Erythroblast (primary cell): ENCODE measurements around the gene SDK2.

ENCODE experiments used
- DNase-seq, 2 experiments: peaks; one replicate each; lab custom pipeline; 2025; lab: John Stamatoyannopoulos, UW
- GATA1 ChIP-seq: IDR thresholded peaks from 2 replicates; pipeline ENCODE4 v1.6.1; 2011; ENCODE audit warnings: low read depth, mild to moderate bottlenecking, control low read depth, low read length, moderate library complexity
- POLR2A ChIP-seq: IDR thresholded peaks from 2 replicates; pipeline ENCODE4 v1.6.1; 2011; ENCODE audit warnings: mild to moderate bottlenecking, low read length

The SDK2 gene

GRCh38 chr17:73569762-73570319 is 74.4 kb downstream of the SDK2 start:
- TF ChIP-seq GATA1: no peak
- TF ChIP-seq POLR2A: no peak
- DNase-seq: no peak

- DNase-seq: no peak
- TF ChIP-seq POLR2A (no peak), GATA1 (no peak)
These were observed 75.3 kb downstream of the SDK2 start for GRCh38 chr17:73568934-73569333.

GRCh38 chr17:73566905-73567782 is 77.1 kb downstream of the SDK2 start:
- no peak for DNase-seq
- TF ChIP-seq GATA1 (no peak), POLR2A (no peak)

- DNase-seq: no peak
- TF ChIP-seq GATA1 (no peak), POLR2A (no peak)
These were observed 79.4 kb downstream of the SDK2 start for GRCh38 chr17:73564843-73565242.

GRCh38 chr17:73562896-73563295 is 81.3 kb downstream of the SDK2 start:
- TF ChIP-seq POLR2A (no peak), GATA1 (no peak)
- no peak for DNase-seq

- DNase-seq: no peak
- TF ChIP-seq GATA1: no peak
- TF ChIP-seq POLR2A: no peak
These were observed 83.1 kb downstream of the SDK2 start for GRCh38 chr17:73561111-73561510.

GRCh38 chr17:73560661-73561060 is 83.6 kb downstream of the SDK2 start:
- DNase-seq: no peak
- no peak for TF ChIP-seq GATA1

GRCh38 chr17:73559532-73559931 is 84.7 kb downstream of the SDK2 start:
- TF ChIP-seq POLR2A: no peak
- no peak for TF ChIP-seq GATA1
- no peak for DNase-seq

- no peak for DNase-seq
- TF ChIP-seq POLR2A: no peak
These were observed 88.9 kb downstream of the SDK2 start for GRCh38 chr17:73555199-73555960.

GRCh38 chr17:73554498-73554897 is 89.7 kb downstream of the SDK2 start:
- no peak for TF ChIP-seq POLR2A
- DNase-seq: no peak

GRCh38 chr17:73553311-73553710 is 90.9 kb downstream of the SDK2 start:
- no peak for DNase-seq
- TF ChIP-seq POLR2A (no peak), GATA1 (no peak)

GRCh38 chr17:73552300-73553048 is 91.8 kb downstream of the SDK2 start:
- TF ChIP-seq POLR2A: no peak
- no peak for TF ChIP-seq GATA1
- DNase-seq: no peak

- TF ChIP-seq GATA1 (no peak), POLR2A (no peak)
- DNase-seq: no peak
These were observed 92.5 kb downstream of the SDK2 start for GRCh38 chr17:73551759-73552158.

- no peak for DNase-seq
- no peak for TF ChIP-seq GATA1
- no peak for TF ChIP-seq POLR2A
These were observed 93.1 kb downstream of the SDK2 start for GRCh38 chr17:73551144-73551543.
